Tibial nerve (tissue), 3 donors: ENCODE measurements around the gene SPACA5B.

Experiments used
- CTCF ChIP-seq, 5 experiments: fragments of 200-600 bp in 3 of 5; fragments of 450-650 bp in 2 of 5; sonication (generic) in 3 of 5; IDR thresholded peaks; one replicate each; pipeline ENCODE4 v1.5.1; 2016 to 2019; ENCODE audit warnings: antibody characterized with exemption in 5 of 5, mild to moderate bottlenecking in 3 of 5, moderate library complexity in 2 of 5
- POLR2A ChIP-seq, 2 donors: fragments of 450-650 bp; IDR thresholded peaks; one replicate each; pipeline ENCODE4 v1.6.1; 2017; ENCODE audit warnings: antibody characterized with exemption in 2 of 2, mild to moderate bottlenecking in 2 of 2, moderate library complexity in 2 of 2

DNA sequence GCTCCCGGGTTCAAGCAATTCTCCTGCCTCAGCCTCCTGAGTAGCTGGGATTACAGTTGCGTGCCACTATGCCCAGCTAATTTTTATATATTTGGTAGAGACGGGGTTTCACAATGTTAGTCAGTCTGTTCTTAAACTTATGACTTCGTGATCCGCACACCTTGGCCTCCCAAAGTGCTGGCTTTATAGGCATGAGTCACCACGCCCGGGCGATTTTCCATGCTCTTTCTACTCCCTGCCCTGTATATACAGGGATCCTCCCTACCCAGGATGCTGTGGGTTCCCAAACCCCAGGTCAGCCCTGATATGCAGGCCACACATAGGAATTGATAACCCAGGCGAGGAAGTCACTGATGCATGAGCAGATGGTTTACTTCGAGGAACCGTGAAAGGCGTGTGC lies 34.8 kb downstream of the SPACA5B start:
- TF ChIP-seq POLR2A (IDR thresholded peaks at IDR 0.05) (no peak), CTCF (IDR thresholded peaks at IDR 0.05) (no peak)
